Activated naive CD4-positive, alpha-beta T cell treated with anti-CD3 and anti-CD28 coated beads, Interleukin-2, amount 50 U/mL, for 24 hours (primary cell): Measurements from ENCODE around the gene SBNO2.

Source experiments
- H3K27ac Mint-ChIP-seq: one replicate; pipeline ENCODE4 v1.8.0; 2021; ENCODE audit warnings: mild to moderate bottlenecking, mixed read lengths
- H3K27me3 Mint-ChIP-seq: one replicate; pipeline ENCODE4 v1.8.0; 2021; ENCODE audit warnings: mixed read lengths
- H3K36me3 Mint-ChIP-seq: one replicate; pipeline ENCODE4 v1.8.0; 2021; ENCODE audit warnings: mixed read lengths
- H3K4me1 Mint-ChIP-seq: one replicate; pipeline ENCODE4 v1.8.0; 2021; ENCODE audit warnings: mixed read lengths
- H3K4me3 Mint-ChIP-seq: one replicate; pipeline ENCODE4 v1.8.0; 2021; ENCODE audit warnings: mild to moderate bottlenecking, mixed read lengths
- H3K9me3 Mint-ChIP-seq: one replicate; pipeline ENCODE4 v1.8.0; 2021; ENCODE audit warnings: mixed read lengths

The SBNO2 gene

GRCh38 chr19:1163934-1164683 is 10.0 kb downstream of the SBNO2 start:
- H3K27ac Mint-ChIP-seq = no peak overlapping the region

GRCh38 chr19:1163283-1163933 is 10.7 kb downstream of the SBNO2 start:
- no peak overlapping the region for H3K4me3 Mint-ChIP-seq
- no peaks in the 10 kb centered on the region for H3K27me3 Mint-ChIP-seq
- H3K9me3 Mint-ChIP-seq = no peaks in the 10 kb centered on the region
- H3K4me1 Mint-ChIP-seq = peaks cover 6% of the 10 kb centered on the region
- H3K27ac Mint-ChIP-seq = no peak overlapping the region
- H3K36me3 Mint-ChIP-seq = no peaks in the 10 kb centered on the region

More at GRCh38 chr19:1163934-1164683, 10.0 kb downstream of the SBNO2 start:
- no peaks in the 10 kb centered on the region for H3K36me3 Mint-ChIP-seq
- no peaks in the 10 kb centered on the region for H3K9me3 Mint-ChIP-seq
- no peaks in the 10 kb centered on the region for H3K27me3 Mint-ChIP-seq
- H3K4me1 Mint-ChIP-seq = peaks cover 6% of the 10 kb centered on the region
- H3K4me3 Mint-ChIP-seq = no peak overlapping the region

- Mint-ChIP-seq H3K27me3 (no peaks in the 10 kb centered on the region), H3K4me3 (no peak overlapping the region), H3K27ac (peak overlapping the region; percentile 70), H3K4me1 (peaks cover 6% of the 10 kb centered on the region), H3K36me3 (no peaks in the 10 kb centered on the region), H3K9me3 (no peaks in the 10 kb centered on the region)
Observed at GRCh38 chr19:1162404-1163282, 11.4 kb downstream of the SBNO2 start.

- no peak overlapping the region for H3K27ac Mint-ChIP-seq
- H3K9me3 Mint-ChIP-seq = no peaks in the 10 kb centered on the region
- no peak overlapping the region for H3K4me3 Mint-ChIP-seq
- peaks cover 6% of the 10 kb centered on the region for H3K4me1 Mint-ChIP-seq
- no peaks in the 10 kb centered on the region for H3K36me3 Mint-ChIP-seq
- no peaks in the 10 kb centered on the region for H3K27me3 Mint-ChIP-seq
Observed at GRCh38 chr19:1161716-1162115, 12.4 kb downstream of the SBNO2 start.

GRCh38 chr19:1159864-1160595 is 14.0 kb downstream of the SBNO2 start:
- H3K9me3 Mint-ChIP-seq = no peaks in the 10 kb centered on the region
- peaks cover 6% of the 10 kb centered on the region for H3K4me1 Mint-ChIP-seq
- H3K4me3 Mint-ChIP-seq = no peak overlapping the region
- H3K27me3 Mint-ChIP-seq = no peaks in the 10 kb centered on the region
- H3K27ac Mint-ChIP-seq = no peak overlapping the region
- no peaks in the 10 kb centered on the region for H3K36me3 Mint-ChIP-seq

GRCh38 chr19:1158885-1159448 is 15.1 kb downstream of the SBNO2 start:
- no peak overlapping the region for H3K27ac Mint-ChIP-seq

GRCh38 chr19:1157931-1158884 is 15.9 kb downstream of the SBNO2 start:
- no peaks in the 10 kb centered on the region for H3K27me3 Mint-ChIP-seq
- no peaks in the 10 kb centered on the region for H3K9me3 Mint-ChIP-seq
- no peak overlapping the region for H3K4me3 Mint-ChIP-seq
- no peak overlapping the region for H3K27ac Mint-ChIP-seq
- peaks cover 6% of the 10 kb centered on the region for H3K4me1 Mint-ChIP-seq
- H3K36me3 Mint-ChIP-seq = no peaks in the 10 kb centered on the region

More at GRCh38 chr19:1158885-1159448, 15.1 kb downstream of the SBNO2 start:
- no peak overlapping the region for H3K4me3 Mint-ChIP-seq
- no peaks in the 10 kb centered on the region for H3K36me3 Mint-ChIP-seq
- no peaks in the 10 kb centered on the region for H3K27me3 Mint-ChIP-seq
- peaks cover 6% of the 10 kb centered on the region for H3K4me1 Mint-ChIP-seq
- no peaks in the 10 kb centered on the region for H3K9me3 Mint-ChIP-seq

- H3K27ac Mint-ChIP-seq = no peak overlapping the region
- no peak overlapping the region for H3K4me3 Mint-ChIP-seq
- no peaks in the 10 kb centered on the region for H3K4me1 Mint-ChIP-seq
- no peaks in the 10 kb centered on the region for H3K27me3 Mint-ChIP-seq
- H3K9me3 Mint-ChIP-seq = no peaks in the 10 kb centered on the region
- H3K36me3 Mint-ChIP-seq = peaks cover 2% of the 10 kb centered on the region
Observed at GRCh38 chr19:1156830-1157615, 17.0 kb downstream of the SBNO2 start.

GRCh38 chr19:1156305-1156801 is 17.7 kb downstream of the SBNO2 start:
- peak overlapping the region; percentile 51 for H3K27ac Mint-ChIP-seq
- no peaks in the 10 kb centered on the region for H3K9me3 Mint-ChIP-seq
- H3K27me3 Mint-ChIP-seq = no peaks in the 10 kb centered on the region
- no peaks in the 10 kb centered on the region for H3K4me1 Mint-ChIP-seq
- peaks cover 2% of the 10 kb centered on the region for H3K36me3 Mint-ChIP-seq
- H3K4me3 Mint-ChIP-seq = no peak overlapping the region

GRCh38 chr19:1155352-1156304 is 18.4 kb downstream of the SBNO2 start:
- no peaks in the 10 kb centered on the region for H3K27me3 Mint-ChIP-seq
- peaks cover 2% of the 10 kb centered on the region for H3K36me3 Mint-ChIP-seq
- H3K4me1 Mint-ChIP-seq = no peaks in the 10 kb centered on the region
- no peak overlapping the region for H3K4me3 Mint-ChIP-seq
- no peaks in the 10 kb centered on the region for H3K9me3 Mint-ChIP-seq
- peak overlapping the region; percentile 51 for H3K27ac Mint-ChIP-seq

- no peaks in the 10 kb centered on the region for H3K4me1 Mint-ChIP-seq
- H3K4me3 Mint-ChIP-seq = no peak overlapping the region
- H3K27me3 Mint-ChIP-seq = no peaks in the 10 kb centered on the region
- H3K36me3 Mint-ChIP-seq = peaks cover 2% of the 10 kb centered on the region
- no peaks in the 10 kb centered on the region for H3K9me3 Mint-ChIP-seq
- no peak overlapping the region for H3K27ac Mint-ChIP-seq
Observed at GRCh38 chr19:1154731-1155351, 19.2 kb downstream of the SBNO2 start.
